Naive thymus-derived CD8-positive, alpha-beta T cell (primary cell): ENCODE data around the gene SASH1. TPM values are rescaled to one million over a fixed set of nuclear protein-coding genes. Genes with fewer than 3 reads are reported as not detected.
A peak's percentile ranks its signal among the peaks of the same experiment; 100 is the strongest.

Experiments
- ATAC-seq, 2 donors: fragments of 150-1000 bp; cut with Tn5 transposase in 1 of 2; sonication (Bioruptor Pico), chemical (Tn5 transposase) in 1 of 2; 1 replicate in 1 of 2; 2 replicates in 1 of 2; pipeline ENCODE4 v1.10.0; 2021; ENCODE audit warnings: mild to moderate bottlenecking in 2 of 2, moderate library complexity in 2 of 2
- POLR2A ChIA-PET: fragments of 350-600 bp; sonication (Branson Sonifier 250); formaldehyde crosslinking; loops from one replicate; lab custom pipeline; 2021; ENCODE audit warnings: antibody characterized with exemption; lab: Charles Lee
- DNase-seq, 10 donors: peaks; one replicate each; pipeline versions ENCODE4 v3.0.0 to v3.0.0-alpha.2; 2020 to 2022
- H3K27ac Mint-ChIP-seq, 10 donors: one replicate each; pipeline ENCODE4 v1.8.0; 2020 to 2022; ENCODE audit warnings: mild to moderate bottlenecking in 10 of 10, mixed read lengths in 10 of 10, moderate library complexity in 4 of 10, inconsistent platforms in 1 of 10
- H3K27me3 Mint-ChIP-seq, 5 donors: one replicate each; pipeline ENCODE4 v1.8.0; 2021 to 2022; ENCODE audit warnings: mixed read lengths in 5 of 5
- H3K36me3 Mint-ChIP-seq, 3 donors: one replicate each; pipeline ENCODE4 v1.8.0; 2020 to 2022; ENCODE audit warnings: mixed read lengths in 3 of 3, mild to moderate bottlenecking in 2 of 3, inconsistent platforms in 1 of 3
- H3K4me1 Mint-ChIP-seq, 4 donors: one replicate each; pipeline ENCODE4 v1.8.0; 2021 to 2022; ENCODE audit warnings: mixed read lengths in 4 of 4
- H3K4me3 Mint-ChIP-seq, 10 donors: one replicate each; pipeline ENCODE4 v1.8.0; 2020 to 2022; ENCODE audit warnings: mild to moderate bottlenecking in 10 of 10, mixed read lengths in 10 of 10, moderate library complexity in 6 of 10, inconsistent platforms in 1 of 10
- H3K9me3 Mint-ChIP-seq, 9 donors: one replicate each; pipeline ENCODE4 v1.8.0; 2020 to 2022; ENCODE audit warnings: mixed read lengths in 9 of 9, mild to moderate bottlenecking in 3 of 9, inconsistent platforms in 1 of 9, moderate library complexity in 1 of 9
- polyA plus RNA-seq, 3 donors: library from polyadenylated mRNA; unstranded; fragments of 300-500 nt; fragmentation: Illumina TruSeq; gene quantifications; one replicate each; pipeline ENCODE4 v1.2.3, GENCODE V29; 2021
- total RNA-seq, 8 experiments: library from RNA in 2 of 8; stranded (reverse) in 2 of 8; gene quantifications; one replicate each; pipeline ENCODE4 v1.2.3 and lab custom pipeline; 2021 to 2026

Gene SASH1
- total and polyA plus RNA-seq, 5 experiments from 2014 or later, result not detected

GRCh38 chr6:148535976-148536375, 193.3 kb downstream of the SASH1 start:
- Mint-ChIP-seq H3K4me1 (peaks cover 0 to 5% (median under 1%) of the 10 kb centered on the region in 4 donors), H3K36me3 (no peaks in the 10 kb centered on the region), H3K27ac (no peak overlapping the region), H3K27me3 (peaks cover 0 to 11% (median 3%) of the 10 kb centered on the region in 5 donors), H3K4me3 (no peak overlapping the region), H3K9me3 (no peaks in the 10 kb centered on the region)
- DNase-seq (no peak), ATAC-seq (no peak)
- POLR2A ChIA-PET, result no interaction called here

- Mint-ChIP-seq H3K4me1 (peaks cover 0 to 5% (median 0%) of the 10 kb centered on the region in 4 donors), H3K36me3 (no peaks in the 10 kb centered on the region), H3K27me3 (peaks cover 0 to 14% (median 5%) of the 10 kb centered on the region in 5 donors), H3K9me3 (no peaks in the 10 kb centered on the region), H3K27ac (no peak overlapping the region), H3K4me3 (no peak overlapping the region)
- ATAC-seq, result no peak
- POLR2A ChIA-PET, result no interaction called here
- DNase-seq, result no peak
Measured at GRCh38 chr6:148538261-148539190, 195.9 kb downstream of the SASH1 start.

GRCh38 chr6:148543540-148543939, 200.9 kb downstream of the SASH1 start:
- H3K4me3 Mint-ChIP-seq, result no peak overlapping the region
- H3K9me3 Mint-ChIP-seq, result no peaks in the 10 kb centered on the region
- peaks cover 0 to 13% (median 6%) of the 10 kb centered on the region in 5 donors for H3K27me3 Mint-ChIP-seq
- no peak for ATAC-seq
- DNase-seq, result no peak
- no peak overlapping the region for H3K27ac Mint-ChIP-seq
- peaks cover 0 to 2% (median 0%) of the 10 kb centered on the region in 4 donors for H3K4me1 Mint-ChIP-seq
- POLR2A ChIA-PET, result no interaction called here
- no peaks in the 10 kb centered on the region for H3K36me3 Mint-ChIP-seq

GRCh38 chr6:148544421-148544820, 201.8 kb downstream of the SASH1 start:
- Mint-ChIP-seq H3K27ac (no peak overlapping the region), H3K27me3 (peaks cover 0 to 13% (median 6%) of the 10 kb centered on the region in 5 donors), H3K9me3 (no peaks in the 10 kb centered on the region), H3K4me1 (no peaks in the 10 kb centered on the region), H3K4me3 (no peak overlapping the region), H3K36me3 (no peaks in the 10 kb centered on the region)
- POLR2A ChIA-PET, result no interaction called here
- ATAC-seq, result no peak
- DNase-seq, result no peak

GRCh38 chr6:148545901-148546300, 203.3 kb downstream of the SASH1 start:
- DNase-seq (no peak), ATAC-seq (no peak)
- Mint-ChIP-seq H3K36me3 (no peaks in the 10 kb centered on the region), H3K27me3 (peaks cover 0 to 8% (median 3%) of the 10 kb centered on the region in 5 donors), H3K4me3 (no peak overlapping the region), H3K9me3 (no peaks in the 10 kb centered on the region), H3K27ac (no peak overlapping the region), H3K4me1 (no peaks in the 10 kb centered on the region)
- POLR2A ChIA-PET, result no interaction called here

GRCh38 chr6:148547110-148547509, 204.5 kb downstream of the SASH1 start:
- no peak overlapping the region for H3K4me3 Mint-ChIP-seq
- H3K36me3 Mint-ChIP-seq, result no peaks in the 10 kb centered on the region
- DNase-seq (no peak), ATAC-seq (no peak)
- H3K27ac Mint-ChIP-seq, result no peak overlapping the region
- peaks cover 0 to 8% (median 3%) of the 10 kb centered on the region in 5 donors for H3K27me3 Mint-ChIP-seq
- H3K4me1 Mint-ChIP-seq, result no peaks in the 10 kb centered on the region
- POLR2A ChIA-PET, result no interaction called here
- no peaks in the 10 kb centered on the region for H3K9me3 Mint-ChIP-seq

GRCh38 chr6:148548065-148548748, 205.6 kb downstream of the SASH1 start:
- DNase-seq, result no peak
- POLR2A ChIA-PET, result no interaction called here
- Mint-ChIP-seq H3K9me3 (no peaks in the 10 kb centered on the region), H3K36me3 (no peaks in the 10 kb centered on the region), H3K27ac (no peak overlapping the region), H3K27me3 (peaks cover 1 to 10% (median 5%) of the 10 kb centered on the region in 5 donors), H3K4me3 (no peak overlapping the region), H3K4me1 (no peaks in the 10 kb centered on the region)
- no peak for ATAC-seq

GRCh38 chr6:148548749-148549140, 206.1 kb downstream of the SASH1 start:
- Mint-ChIP-seq H3K27ac (no peak overlapping the region), H3K4me1 (no peaks in the 10 kb centered on the region), H3K4me3 (no peak overlapping the region), H3K9me3 (peaks cover 0 to 5% (median 0%) of the 10 kb centered on the region in 9 donors), H3K36me3 (peaks cover 0 to 5% (median 0%) of the 10 kb centered on the region in 3 donors), H3K27me3 (peaks cover 5 to 14% (median 10%) of the 10 kb centered on the region in 5 donors)
- POLR2A ChIA-PET, result no interaction called here
- DNase-seq (no peak), ATAC-seq (no peak)

- POLR2A ChIA-PET, result no interaction called here
- ATAC-seq, result no peak
- peaks cover 0 to 7% (median 0%) of the 10 kb centered on the region in 3 donors for H3K36me3 Mint-ChIP-seq
Measured at GRCh38 chr6:148550569-148550968, 207.9 kb downstream of the SASH1 start.

GRCh38 chr6:148551226-148551625, 208.6 kb downstream of the SASH1 start:
- DNase-seq (no peak), ATAC-seq (no peak)
- H3K9me3 Mint-ChIP-seq, result peaks cover 0 to 6% (median 0%) of the 10 kb centered on the region in 9 donors
- H3K4me3 Mint-ChIP-seq, result no peak overlapping the region
- no peak overlapping the region for H3K27ac Mint-ChIP-seq
- peaks cover 0 to 10% (median 0%) of the 10 kb centered on the region in 3 donors for H3K36me3 Mint-ChIP-seq
- POLR2A ChIA-PET, result no interaction called here
- no peaks in the 10 kb centered on the region for H3K4me1 Mint-ChIP-seq
- peaks cover 9 to 20% (median 16%) of the 10 kb centered on the region in 5 donors for H3K27me3 Mint-ChIP-seq

More at GRCh38 chr6:148550569-148550968, 207.9 kb downstream of the SASH1 start:
- Mint-ChIP-seq H3K4me1 (no peaks in the 10 kb centered on the region), H3K27me3 (peaks cover 7 to 14% (median 13%) of the 10 kb centered on the region in 5 donors), H3K27ac (no peak overlapping the region), H3K9me3 (peaks cover 0 to 6% (median 0%) of the 10 kb centered on the region in 9 donors), H3K4me3 (no peak overlapping the region)
- no peak for DNase-seq

- POLR2A ChIA-PET, result no interaction called here
- H3K27me3 Mint-ChIP-seq, result peaks cover 16 to 37% (median 33%) of the 10 kb centered on the region in 5 donors
- peaks cover 0 to 11% (median 0%) of the 10 kb centered on the region in 3 donors for H3K36me3 Mint-ChIP-seq
- H3K27ac Mint-ChIP-seq, result no peak overlapping the region
- no peak for ATAC-seq
- no peak for DNase-seq
- H3K9me3 Mint-ChIP-seq, result peaks cover 0 to 7% (median 0%) of the 10 kb centered on the region in 9 donors
- peaks cover 4 to 13% (median 8%) of the 10 kb centered on the region in 4 donors for H3K4me1 Mint-ChIP-seq
- no peak overlapping the region for H3K4me3 Mint-ChIP-seq
Measured at GRCh38 chr6:148556410-148556809, 213.8 kb downstream of the SASH1 start.

GRCh38 chr6:148557796-148558321, 215.2 kb downstream of the SASH1 start:
- Mint-ChIP-seq H3K9me3 (peaks cover 0 to 7% (median 0%) of the 10 kb centered on the region in 9 donors), H3K4me1 (peaks cover 4 to 13% (median 8%) of the 10 kb centered on the region in 4 donors), H3K27ac (peak overlapping the region in 2 of 10 donors; percentile 0 to 3), H3K4me3 (peak overlapping the region in 7 of 10 donors; percentile 14 to 63 (median 49)), H3K36me3 (peaks cover 0 to 11% (median 0%) of the 10 kb centered on the region in 3 donors), H3K27me3 (peaks cover 16 to 39% (median 32%) of the 10 kb centered on the region in 5 donors)
- POLR2A ChIA-PET, result no interaction called here
- DNase-seq, result no peak
- ATAC-seq, result peak; percentile 37 to 50
